ENCODE data around the gene MICA.
"Not testable (repeated sequence)": the region's sequence is repeated elsewhere in the genome, so short reads cannot be mapped to it uniquely, and the experiment has no call there.

Gene MICA

GRCh38 chr6:31394381-31394780 is 9.0 kb upstream of the MICA start:
- no peak overlapping the region for H3K4me3 ChIP-seq (ENCODE audit: low read depth, low read length)
- TF ChIP-seq, protein P1, sequence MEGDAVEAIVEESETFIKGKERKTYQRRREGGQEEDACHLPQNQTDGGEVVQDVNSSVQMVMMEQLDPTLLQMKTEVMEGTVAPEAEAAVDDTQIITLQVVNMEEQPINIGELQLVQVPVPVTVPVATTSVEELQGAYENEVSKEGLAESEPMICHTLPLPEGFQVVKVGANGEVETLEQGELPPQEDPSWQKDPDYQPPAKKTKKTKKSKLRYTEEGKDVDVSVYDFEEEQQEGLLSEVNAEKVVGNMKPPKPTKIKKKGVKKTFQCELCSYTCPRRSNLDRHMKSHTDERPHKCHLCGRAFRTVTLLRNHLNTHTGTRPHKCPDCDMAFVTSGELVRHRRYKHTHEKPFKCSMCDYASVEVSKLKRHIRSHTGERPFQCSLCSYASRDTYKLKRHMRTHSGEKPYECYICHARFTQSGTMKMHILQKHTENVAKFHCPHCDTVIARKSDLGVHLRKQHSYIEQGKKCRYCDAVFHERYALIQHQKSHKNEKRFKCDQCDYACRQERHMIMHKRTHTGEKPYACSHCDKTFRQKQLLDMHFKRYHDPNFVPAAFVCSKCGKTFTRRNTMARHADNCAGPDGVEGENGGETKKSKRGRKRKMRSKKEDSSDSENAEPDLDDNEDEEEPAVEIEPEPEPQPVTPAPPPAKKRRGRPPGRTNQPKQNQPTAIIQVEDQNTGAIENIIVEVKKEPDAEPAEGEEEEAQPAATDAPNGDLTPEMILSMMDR (IDR thresholded peaks at IDR 0.05; ENCODE audit: borderline replicate concordance, insufficient read depth, low read depth, low read length), result no peak

DNA sequence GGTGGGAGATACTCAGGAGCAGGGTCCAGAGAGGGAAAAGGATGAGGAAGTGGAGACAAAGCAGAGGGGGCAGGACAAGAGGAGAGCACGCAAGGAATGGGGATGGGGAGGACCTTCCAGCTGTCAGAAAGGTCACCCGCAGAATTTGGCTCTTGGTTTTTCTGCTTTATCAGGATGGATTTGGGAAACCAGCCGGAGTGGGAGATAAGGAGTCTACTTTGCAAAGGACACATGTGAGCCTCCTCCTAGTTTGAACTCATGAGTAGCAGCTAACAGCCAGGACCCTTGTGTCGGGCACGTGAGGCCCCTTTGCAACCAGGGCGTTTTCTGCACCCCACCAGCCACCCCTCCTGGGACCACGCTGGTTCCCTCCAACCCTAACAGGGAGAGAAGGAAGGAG is 7.6 kb upstream of the MICA start:
- TF ChIP-seq, protein P1 (IDR thresholded peaks at IDR 0.05; ENCODE audit: borderline replicate concordance, insufficient read depth, low read depth, low read length), result no peak
- H3K4me3 ChIP-seq (ENCODE audit: low read depth, low read length), result no peak overlapping the region

DNA sequence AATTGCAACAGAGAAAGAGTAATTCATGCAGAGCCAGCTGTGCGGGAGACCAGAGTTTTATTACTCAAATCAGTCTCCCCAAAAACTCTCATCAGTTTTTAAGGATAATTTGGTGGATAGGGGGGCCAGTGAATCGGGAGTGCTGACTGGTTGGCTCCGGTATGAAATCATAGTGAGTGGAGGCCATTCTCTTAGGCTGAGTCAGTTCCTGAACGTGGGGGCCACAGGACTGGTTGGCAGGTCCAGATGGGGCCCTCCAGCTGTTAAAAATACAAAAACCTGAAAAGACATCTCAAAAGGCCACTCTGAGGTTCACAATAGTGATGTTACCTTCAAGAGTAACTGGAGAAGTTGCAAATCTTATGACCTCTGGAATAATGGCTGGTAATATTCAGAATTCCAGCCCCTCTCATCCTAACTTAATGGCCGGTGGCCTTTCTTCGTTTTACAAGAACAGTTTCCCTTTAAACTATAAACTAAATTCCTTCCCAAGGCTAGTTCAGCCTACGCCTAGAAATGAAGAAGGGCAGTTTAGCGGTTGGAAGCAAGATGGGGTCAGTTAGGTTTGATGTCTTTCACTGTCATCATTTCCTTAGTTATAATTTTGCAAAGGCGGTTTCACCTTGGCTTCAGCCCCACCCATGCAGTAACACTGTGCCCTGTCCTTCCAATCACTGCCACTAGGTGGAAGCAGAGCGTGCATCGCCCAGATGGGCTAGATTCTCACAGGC is 6.8 kb upstream of the MICA start:
- H3K4me3 ChIP-seq (ENCODE audit: low read depth, low read length), result no peak overlapping the region
- TF ChIP-seq, protein P1 (IDR thresholded peaks at IDR 0.05; ENCODE audit: borderline replicate concordance, insufficient read depth, low read depth, low read length), result peak; percentile 84

GRCh38 chr6:31397153-31397499 is 6.3 kb upstream of the MICA start:
- H3K4me3 ChIP-seq (ENCODE audit: low read depth, low read length), result not testable (repeated sequence)

DNA sequence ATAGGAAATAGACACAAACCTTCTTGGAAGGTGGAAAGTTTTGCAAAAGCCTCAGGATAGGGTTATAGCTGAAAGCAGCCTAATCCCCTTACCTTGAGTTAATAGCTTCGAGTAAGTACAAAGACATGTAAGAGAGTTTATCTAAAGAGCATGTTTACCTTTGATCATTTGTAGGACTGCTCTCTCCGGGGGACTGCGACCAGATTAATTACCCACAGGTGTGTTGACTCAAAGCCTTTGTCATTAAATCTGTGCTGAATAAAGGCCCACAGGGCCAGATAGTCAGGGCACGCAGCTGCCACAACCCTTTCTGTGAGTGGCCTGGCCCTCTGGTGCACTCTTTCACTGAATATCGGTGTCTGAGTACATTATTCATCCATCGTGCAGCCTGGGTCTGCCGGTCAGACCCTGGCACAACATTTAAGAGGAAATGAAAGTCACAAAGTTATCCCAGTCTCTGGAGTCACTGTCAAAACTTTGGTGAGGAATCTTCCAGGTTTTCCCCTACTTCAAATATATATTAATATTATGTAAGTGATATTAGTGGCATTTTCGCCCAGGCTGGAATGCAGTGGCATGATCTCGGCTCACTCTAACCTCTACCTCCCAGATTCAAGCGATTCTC is 5.4 kb upstream of the MICA start:
- H3K4me3 ChIP-seq (ENCODE audit: low read depth, low read length), result no peak overlapping the region
- TF ChIP-seq, protein P1 (IDR thresholded peaks at IDR 0.05; ENCODE audit: borderline replicate concordance, insufficient read depth, low read depth, low read length), result no peak

DNA sequence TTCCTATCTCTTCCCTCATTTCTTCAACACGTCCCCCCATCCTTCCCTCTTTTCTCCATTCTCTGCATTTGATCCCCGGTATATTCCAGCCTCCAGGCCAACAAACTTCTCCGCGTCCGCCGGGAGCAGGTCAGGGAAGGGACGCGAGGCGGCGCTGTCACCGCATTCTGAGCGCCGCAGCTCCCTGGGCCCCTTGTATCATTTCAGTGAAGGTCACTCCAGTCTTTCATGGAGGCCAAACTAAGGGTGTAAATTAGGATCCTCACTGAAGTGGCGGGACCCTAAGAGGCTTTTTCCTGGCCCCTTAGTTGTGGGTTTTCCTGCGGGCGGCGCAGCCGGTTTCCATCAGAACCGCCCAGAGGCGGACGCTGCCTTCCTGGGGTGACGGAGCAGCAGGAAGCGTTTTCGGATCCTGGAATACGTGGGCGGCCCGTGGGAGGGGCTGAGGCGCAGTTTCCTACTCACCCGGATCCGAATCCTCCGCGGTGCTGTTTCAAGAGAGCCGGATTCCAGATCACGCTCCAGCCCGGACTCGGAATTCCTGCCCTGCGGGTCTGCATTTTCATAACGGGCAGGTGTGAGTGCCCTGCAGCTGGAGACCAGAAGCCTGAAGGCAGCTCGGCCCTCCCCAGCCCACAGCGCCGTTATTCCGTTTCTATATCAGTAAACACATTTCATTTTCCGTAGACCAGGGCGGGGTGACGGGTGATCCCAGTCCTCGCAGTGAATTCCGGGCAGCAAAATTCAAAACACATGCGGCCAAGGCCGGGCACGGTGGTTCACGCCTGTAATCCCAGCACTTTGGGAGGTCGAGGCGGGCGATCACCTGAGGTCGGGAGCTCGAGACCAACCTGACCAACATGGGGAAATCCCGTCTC is 3.6 kb upstream of the MICA start:
- peak overlapping the region; percentile 61 for H3K4me3 ChIP-seq (ENCODE audit: low read depth, low read length)
- TF ChIP-seq, protein P1 (IDR thresholded peaks at IDR 0.05; ENCODE audit: borderline replicate concordance, insufficient read depth, low read depth, low read length), result peak; percentile 91

DNA sequence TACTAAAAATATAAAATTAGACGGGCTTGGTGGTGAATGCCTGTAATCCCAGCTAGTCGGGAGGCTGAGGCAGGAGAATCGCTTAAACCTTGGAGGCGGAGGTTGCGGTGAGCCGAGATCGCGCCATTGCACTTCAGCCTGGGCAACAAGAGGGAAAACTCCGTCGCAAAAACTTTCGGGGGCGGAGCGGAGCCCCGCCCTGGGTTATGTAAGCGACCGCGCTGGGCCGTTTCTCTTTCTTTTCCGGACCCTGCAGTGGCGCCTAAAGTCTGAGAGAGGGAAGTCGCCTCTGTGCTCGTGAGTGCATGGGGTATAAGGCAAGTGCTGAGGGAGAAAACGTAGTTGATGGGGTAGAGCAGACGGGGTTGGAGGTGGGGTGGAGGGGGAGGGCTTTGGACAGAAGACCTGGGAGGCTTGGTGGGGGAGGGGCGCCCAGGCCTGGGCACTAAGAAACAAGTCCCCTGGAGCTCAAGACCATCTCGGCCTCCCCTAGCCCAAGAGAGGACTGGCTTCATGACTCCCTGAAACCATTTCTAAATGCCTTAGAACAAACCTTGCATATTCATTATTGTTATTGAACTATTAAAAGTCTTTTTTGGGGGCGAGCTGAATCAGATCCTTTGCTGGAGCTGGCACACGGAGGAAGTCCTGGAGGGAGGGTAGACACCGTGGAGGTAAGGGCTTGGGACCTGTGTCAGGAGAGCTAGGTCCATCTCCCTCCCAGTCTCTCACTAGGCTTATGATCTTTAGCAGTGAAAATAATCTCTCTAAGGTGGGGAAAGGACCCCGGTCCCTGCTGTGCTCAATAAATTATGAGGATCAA is 2.7 kb upstream of the MICA start:
- H3K4me3 ChIP-seq (ENCODE audit: low read depth, low read length), result peak overlapping the region; percentile 61
- TF ChIP-seq, protein P1 (IDR thresholded peaks at IDR 0.05; ENCODE audit: borderline replicate concordance, insufficient read depth, low read depth, low read length), result no peak

Measured in GM12875 (cell line).